ENCODE results near the gene DDX28.

DDX28 gene

GRCh38 chr16:68022728-68023537 lies at the start of gene DDX28, which contains the start of gene DUS2:
TSS of gene DDX28 (minus strand) at chr16:68023232. CDS start at chr16:68023202, 30 bp downstream.
TSS of gene DUS2 (plus strand) at chr16:68023284. CDS start at chr16:68038024, 14,740 bp downstream.
- peak; percentile 95 for DNase-seq

GRCh38 chr16:68072038-68072695 lies 49.1 kb upstream of the DDX28 start:
- no peak for DNase-seq

GRCh38 chr16:68071518-68071901 lies 48.5 kb upstream of the DDX28 start:
- DNase-seq, result no peak

- DNase-seq, result no peak
Measured at GRCh38 chr16:68070806-68071517, 47.9 kb upstream of the DDX28 start.

GRCh38 chr16:68070249-68070730 lies 47.3 kb upstream of the DDX28 start:
- no peak for DNase-seq

GRCh38 chr16:68069511-68070248 lies 46.6 kb upstream of the DDX28 start:
- no peak for DNase-seq

- DNase-seq, result no peak
Measured at GRCh38 chr16:68068926-68069325, 45.9 kb upstream of the DDX28 start.

- no peak for DNase-seq
Measured at GRCh38 chr16:68066763-68067162, 43.7 kb upstream of the DDX28 start.

- DNase-seq, result no peak
Measured at GRCh38 chr16:68065716-68066305, 42.8 kb upstream of the DDX28 start.

GRCh38 chr16:68064791-68065365 lies 41.8 kb upstream of the DDX28 start:
- peak; percentile 47 for DNase-seq

- DNase-seq, result no peak
Measured at GRCh38 chr16:68062910-68063393, 39.9 kb upstream of the DDX28 start.

- DNase-seq, result no peak
Measured at GRCh38 chr16:68061396-68061795, 38.4 kb upstream of the DDX28 start.

GRCh38 chr16:68059804-68060203 lies 36.8 kb upstream of the DDX28 start:
- DNase-seq, result no peak

GRCh38 chr16:68055395-68055794 lies 32.4 kb upstream of the DDX28 start:
- no peak for DNase-seq

- no peak for DNase-seq
Measured at GRCh38 chr16:68049449-68049848, 26.4 kb upstream of the DDX28 start.

GRCh38 chr16:68047987-68048386 lies 25.0 kb upstream of the DDX28 start:
- DNase-seq, result no peak

GRCh38 chr16:68046106-68046505 lies 23.1 kb upstream of the DDX28 start:
- DNase-seq, result no peak

- DNase-seq, result no peak
Measured at GRCh38 chr16:68041783-68042182, 18.8 kb upstream of the DDX28 start.

GRCh38 chr16:68040506-68041288 lies 17.7 kb upstream of the DDX28 start:
- DNase-seq, result peak; percentile 69

- no peak for DNase-seq
Measured at GRCh38 chr16:68037841-68038597, 15.0 kb upstream of the DDX28 start.

Data from midbrain (tissue), 1 donor.